Fibroblast of skin of right quadriceps (primary cell): Measurements from ENCODE around the gene DSC2.

Experiments
- DNase-seq: peaks from one replicate; pipeline ENCODE4 v3.0.0-alpha.2; 2013

The DSC2 gene

DNA sequence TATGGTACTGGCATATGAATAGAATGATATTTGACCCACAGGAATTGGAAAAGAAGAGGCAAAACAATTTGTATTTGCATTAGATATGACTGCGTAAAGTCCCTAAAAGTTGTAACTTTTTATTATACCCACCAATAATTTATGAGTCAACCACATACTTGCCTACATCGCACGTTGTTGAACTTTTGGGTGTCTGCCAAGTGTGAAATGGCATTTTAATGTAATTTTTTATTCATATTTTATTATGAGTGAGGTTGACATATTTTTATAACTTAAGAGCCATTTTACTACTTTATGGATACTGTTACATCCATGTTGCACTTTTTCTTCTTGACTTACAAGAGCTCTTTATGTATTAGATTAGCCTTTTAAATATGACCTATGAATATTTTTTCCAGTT, 4.6 kb downstream of the DSC2 start:
- DNase-seq: no peak

DNA sequence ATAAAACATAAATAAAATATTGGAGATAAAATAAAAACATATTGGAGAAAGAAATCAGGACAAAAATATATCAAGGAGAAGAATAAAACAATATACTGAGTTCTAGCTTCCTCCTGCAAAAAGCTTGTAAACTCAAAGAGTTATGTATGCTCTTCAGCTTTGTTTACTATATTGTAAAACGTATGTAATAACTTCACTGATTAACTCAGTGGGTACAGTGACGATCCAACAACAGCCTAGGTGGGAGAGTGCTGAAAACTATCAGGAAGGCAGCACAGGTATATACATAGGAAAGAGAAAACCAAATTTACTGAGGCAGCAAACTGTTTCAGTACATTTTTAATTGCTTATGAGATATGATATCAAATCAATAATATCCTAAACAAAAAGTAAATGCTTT, 8.3 kb downstream of the DSC2 start:
- DNase-seq: no peak

DNA sequence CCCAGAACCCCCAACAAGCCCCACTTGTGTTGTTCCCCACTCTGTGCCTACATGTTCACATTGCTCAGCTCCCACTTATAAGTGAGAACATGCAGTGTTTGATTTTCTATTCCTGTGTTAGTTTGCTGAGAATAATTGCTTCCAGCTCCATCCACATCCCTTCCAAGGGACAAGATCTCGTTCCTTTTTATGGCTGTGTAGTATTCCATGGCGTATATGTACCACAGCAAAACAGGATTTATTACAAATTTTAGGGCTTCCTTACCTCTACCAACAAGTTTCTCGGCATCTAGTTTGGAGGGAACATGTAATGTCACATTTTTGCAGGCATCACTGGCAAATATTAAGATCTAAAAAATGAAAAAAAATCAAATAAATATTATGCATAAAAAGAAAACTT, 8.9 kb downstream of the DSC2 start:
- no peak for DNase-seq

DNA sequence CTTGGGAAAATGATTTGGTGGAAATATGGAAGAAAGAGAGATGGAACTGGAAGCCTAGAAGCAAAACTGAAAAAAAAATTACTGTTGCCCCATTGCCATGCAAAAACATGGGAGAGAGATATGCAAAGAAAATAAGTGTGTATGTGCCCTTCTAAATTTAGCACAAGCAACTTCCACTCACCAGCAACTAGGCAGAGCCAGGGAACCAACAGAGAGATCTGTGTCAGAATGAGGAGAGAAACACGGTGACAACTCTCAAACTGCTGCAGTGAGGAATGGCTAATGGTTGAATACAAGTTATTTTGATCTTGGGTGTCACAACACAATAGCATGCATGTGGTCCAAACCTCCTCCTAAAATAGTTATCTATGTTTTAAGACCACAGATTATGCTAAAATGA, 10.9 kb downstream of the DSC2 start:
- DNase-seq: no peak

DNA sequence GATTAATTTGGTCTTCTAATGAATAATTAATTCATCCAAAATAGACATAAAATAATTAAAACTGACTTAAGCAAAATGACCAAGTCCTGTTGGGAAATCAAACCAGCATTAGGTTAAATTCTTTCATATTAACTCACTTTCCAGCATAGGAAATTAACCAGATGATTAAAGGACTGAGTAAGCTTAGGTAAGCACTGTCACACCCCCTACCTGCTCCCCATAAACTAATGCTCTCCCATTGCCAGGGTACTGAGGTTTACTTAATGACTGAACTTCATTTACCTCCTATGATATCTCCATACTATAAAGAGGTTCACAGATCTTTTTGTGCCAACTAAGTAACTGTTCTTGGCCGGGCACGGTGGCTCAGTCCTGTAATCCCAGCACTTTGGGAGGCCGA, 13.7 kb downstream of the DSC2 start:
- no peak for DNase-seq

DNA sequence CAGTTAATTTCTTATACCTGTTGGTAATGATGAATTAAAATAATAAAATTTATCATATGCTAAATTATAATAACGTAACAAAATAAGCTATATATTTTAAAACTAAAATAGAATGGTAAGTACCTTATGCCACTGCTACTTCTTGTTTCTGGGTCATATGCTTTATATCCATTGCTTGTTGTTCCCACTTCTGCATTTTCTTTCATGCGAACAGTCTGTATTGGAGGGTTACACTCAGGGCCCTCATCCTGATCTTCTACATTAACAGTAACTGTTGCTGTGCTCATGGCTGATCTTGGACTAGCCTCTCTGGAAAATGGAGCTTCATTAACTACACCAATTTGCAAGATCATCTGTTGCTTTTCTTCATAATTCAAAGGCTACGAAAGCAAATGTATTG, 22.2 kb downstream of the DSC2 start:
- no peak for DNase-seq

DNA sequence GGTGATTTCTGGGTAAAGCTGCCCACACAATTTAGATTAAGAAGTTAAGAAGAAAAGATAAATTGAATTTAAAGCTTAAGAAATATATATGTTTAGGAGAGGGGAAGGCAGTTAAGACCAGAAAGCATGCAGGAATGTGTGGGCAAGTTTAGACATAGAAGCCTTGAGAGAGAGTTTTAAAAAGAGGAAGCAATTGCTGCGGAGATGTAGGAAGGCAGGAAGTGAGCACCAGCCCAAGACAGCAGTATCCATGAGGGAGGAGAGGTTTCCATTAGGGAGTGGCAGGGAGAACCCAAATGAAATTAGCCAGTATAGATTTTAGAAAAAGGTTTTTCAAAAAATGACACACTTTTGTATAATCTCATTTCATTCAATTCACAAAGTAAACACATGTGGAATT, 24.3 kb downstream of the DSC2 start:
- no peak for DNase-seq

DNA sequence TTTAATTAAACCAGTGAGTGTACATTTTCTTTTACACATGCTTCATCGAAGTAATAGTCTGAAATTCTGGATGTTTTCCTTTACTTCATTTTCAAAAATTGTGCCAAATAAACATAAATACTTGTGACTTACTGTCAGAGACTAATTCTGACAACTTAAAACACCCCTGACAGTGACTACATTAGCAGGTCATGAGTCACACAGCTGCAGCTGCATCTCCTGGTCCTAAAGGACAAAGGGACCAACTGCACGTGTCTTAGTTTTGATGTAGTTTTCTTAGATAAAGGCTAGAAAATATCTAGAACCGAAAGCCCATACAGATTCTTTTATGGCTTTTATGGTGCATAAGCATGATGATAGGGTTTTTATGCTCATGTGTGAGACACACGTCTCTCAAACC, 30.0 kb downstream of the DSC2 start:
- DNase-seq: no peak

DNA sequence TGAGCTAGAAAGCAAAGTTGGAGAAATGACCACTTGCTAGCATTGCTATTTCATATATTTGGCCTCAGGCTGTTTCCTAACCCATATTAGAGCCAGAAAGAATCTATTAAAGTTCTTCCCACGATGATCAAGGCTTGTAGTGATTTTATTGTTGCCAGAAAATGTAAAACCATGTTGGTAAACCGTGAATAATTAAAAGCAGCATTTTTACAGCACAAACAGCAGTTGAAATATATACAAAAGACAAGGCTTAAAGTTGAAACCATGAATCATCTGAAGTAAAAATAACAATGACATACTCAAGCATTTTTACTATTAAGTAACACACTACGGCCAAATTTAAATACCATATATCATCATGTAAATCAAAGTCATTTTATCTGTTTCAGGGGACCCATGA, 32.0 kb downstream of the DSC2 start:
- no peak for DNase-seq

DNA sequence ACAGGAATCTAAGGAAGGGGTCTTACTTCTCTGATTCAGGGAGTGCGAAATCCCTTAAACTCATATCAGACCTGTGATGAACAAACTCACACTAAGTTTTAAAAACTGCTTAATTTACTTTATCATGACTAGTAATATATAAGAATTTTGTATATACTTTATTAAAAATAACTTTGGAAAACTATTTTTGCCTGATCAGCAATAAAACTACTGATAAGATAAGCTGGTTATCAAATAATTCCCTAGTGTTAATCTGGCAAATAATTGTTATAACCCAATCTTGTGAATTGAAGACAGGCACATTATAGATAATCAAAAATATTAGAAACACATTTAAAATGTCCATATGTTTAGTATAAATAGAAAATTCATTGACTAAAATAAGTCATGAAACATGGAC, 36.0 kb downstream of the DSC2 start:
- DNase-seq: no peak

DNA sequence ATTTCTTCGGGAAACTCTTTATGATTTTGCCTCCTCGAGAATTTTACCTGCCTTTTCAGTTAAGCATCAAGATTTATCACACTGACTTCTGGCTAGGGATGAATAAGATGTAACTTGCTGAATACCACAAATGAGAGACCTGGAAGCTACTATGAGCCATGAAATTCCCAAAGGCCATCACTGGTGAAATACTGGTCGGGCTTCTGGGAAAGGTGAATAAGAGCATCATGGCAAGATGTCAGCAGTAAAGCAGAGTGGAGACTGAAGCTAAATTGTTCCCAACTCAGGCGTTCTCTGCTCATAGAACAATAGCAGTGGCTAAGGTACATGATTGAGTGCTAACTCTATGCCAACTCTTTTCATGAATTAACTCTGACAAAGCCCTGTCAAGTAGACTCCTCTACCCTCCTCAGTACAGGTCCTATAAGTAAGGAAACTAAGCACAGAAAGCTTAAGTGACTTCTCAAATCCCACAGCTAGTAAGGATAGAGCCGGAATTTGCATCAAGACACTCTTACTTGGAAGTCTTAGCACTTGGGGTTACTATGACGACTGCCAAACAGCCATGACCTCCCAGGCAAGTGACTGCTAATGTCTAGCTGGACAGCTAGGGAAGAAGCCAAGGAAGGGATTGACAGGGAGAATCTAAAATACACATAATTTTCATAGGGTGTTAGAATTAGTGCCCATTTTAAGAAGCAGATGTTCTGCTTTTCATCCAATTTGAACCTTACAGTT, 37.0 kb downstream of the DSC2 start:
- DNase-seq: peak; percentile 1

DNA sequence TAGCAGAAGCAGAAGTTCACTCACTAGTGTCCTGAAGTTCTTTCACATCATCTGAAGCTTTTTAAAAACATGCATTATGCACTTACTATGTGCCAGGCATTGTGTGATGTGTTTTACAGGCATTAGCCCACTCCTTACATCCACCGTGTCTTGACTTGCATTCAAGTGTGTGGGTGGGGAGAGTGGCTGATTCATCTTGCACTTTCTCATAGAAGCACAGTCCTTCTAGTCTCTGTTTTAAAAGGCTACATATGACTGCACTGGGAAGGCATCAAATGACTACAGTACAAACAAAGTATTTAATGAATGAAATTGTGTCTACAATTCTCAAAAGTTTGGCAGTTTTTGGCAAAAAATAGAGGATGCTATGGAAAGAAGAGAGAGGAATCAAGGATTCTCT, 38.1 kb downstream of the DSC2 start:
- no peak for DNase-seq

DNA sequence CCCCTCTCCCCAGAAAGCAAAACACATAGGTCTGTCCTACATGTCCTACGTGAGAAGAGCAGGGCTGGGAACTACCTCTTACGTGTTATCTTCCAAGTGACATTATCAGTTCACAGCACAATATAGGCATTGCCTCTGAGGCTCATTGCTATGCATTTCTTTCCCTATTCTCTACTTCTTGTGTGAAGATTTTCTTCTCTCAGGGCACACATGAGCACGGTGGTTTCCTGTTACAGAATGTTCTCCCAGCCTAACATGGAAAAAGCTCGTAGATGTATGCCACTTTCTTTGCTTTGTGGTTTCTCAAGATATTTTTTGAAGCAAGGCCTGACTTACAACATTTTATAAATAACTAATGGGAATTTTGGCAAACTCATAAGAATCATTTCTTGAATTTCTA, 40.3 kb downstream of the DSC2 start:
- no peak for DNase-seq

DNA sequence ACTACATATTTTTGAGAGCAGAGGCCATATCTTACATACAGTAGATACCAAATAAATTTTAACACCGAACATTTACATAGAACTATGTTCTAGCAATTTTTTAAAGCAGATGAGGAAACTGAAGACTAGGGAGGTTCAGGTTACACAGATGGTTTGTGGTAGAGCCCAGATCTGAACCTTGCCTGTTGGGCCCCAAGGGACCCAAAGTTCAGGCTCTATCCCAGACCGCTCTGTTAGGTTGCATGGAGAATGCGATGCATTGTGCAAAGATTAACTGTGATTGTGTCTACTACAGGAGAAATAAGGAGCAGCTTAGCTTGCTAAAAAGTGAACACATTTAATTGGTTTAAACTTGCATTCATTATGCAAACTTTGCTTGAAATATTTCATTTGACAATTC, 43.3 kb downstream of the DSC2 start:
- DNase-seq: no peak

DNA sequence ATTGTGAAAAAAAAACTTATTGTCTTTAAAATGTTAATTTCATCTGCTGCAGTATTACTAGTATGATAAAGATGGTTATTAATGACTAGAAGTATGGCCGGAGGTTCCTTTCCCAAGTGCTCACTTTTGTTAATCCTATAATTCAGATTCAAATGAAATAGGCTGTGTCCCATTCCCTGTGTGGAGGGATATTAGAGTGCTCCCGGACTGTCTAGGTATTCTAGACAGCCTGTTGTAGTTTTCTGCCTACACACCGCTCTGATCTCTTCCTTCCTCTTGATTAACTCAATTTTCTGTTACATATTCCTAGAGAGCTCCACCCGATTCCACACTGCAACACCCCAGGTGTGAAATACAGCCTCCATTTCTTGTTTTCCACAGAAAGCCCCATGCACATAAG, 44.3 kb downstream of the DSC2 start:
- no peak for DNase-seq

DNA sequence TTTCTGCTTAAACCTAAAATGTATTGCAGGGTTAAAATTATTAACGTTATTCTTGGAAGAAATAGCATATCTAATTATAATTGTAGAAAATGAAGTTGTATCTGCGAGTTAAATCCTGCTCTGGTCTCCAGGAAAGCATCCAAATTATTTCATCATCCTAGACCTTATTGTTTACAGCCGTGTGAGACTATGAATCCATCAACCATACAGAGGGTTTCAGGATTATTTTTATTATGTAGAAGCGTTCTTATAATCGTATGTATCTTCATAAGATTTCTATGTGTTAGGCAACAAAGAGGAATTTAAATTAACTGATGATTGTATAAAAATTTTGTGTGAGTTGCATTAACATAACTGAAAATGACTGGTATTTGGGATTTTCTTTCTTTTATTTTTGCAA, 45.2 kb downstream of the DSC2 start:
- DNase-seq: no peak

DNA sequence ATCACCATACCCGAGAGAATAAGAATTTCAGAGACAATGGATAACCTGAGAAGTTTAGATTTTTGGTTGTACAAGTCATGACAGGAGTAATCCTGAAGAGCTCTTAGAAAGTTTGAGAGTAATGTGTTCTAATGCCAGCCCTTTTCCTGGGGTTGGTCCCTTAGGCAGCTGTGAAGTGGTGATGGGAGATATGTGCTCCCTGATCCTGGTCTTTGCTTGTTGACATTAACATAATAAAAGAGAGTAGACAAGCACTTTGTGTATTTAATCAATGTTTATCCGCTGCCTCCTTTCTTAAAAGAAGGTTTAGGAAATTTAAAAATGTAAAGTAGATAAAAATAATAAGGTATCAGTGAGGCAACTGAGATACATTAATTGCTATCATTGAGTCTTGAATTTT, 45.9 kb downstream of the DSC2 start:
- DNase-seq: no peak

DNA sequence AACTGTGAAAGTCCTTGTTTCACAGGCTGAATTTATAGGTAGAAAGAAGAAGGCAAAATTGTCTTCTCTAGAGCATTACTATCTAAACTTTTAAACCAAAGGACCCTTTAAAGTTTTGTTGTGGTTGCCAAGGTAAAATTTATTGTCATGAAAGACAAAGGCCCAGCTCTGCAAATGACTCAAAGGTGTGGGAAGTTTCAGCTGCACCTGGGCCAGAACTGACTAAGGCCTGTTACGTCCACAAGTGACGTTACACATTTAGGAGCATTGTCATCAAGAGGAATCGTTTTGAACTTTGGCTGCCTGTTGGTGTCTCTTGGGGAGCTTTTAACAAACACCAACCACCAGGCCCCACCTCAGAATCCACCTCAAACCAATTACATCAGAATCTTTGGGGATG, 51.6 kb downstream of the DSC2 start:
- no peak for DNase-seq

DNA sequence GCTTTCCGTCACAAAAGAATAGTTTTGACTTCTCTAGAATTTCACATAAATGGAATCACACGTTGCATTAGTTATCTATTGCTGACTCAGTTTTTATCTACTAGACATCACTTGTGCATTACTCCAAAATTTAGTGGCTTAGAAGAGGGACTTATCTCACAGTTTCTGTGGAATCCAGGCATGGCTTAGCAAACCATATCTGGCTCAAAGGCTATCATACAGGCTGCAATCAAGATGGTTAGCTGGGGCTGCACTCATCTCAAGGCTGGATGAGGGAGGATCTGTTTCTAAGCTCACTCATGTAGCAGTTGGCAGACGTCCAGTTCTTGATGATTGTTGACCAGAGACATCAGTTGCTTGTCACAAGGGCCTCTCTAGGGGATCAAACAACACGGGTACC, 53.0 kb downstream of the DSC2 start:
- no peak for DNase-seq

DNA sequence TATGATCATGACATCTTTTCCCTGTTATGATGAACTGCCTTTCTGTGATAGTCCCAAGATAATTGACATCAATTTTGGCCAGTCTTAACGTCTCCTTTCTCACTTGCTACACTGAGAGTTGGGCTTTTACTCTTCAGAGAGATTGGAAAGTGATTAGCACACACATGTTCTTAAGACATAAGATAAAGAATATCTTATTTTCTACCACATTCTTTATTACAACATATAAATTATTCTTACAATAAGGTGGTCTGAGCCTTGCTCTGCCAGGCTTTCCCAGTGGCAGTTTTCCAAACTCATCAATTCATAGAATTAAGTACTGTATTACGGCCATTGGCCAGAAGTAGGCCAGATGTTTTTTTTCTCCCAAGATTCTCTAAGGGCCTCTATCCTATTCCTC, 54.0 kb downstream of the DSC2 start:
- DNase-seq: no peak

DNA sequence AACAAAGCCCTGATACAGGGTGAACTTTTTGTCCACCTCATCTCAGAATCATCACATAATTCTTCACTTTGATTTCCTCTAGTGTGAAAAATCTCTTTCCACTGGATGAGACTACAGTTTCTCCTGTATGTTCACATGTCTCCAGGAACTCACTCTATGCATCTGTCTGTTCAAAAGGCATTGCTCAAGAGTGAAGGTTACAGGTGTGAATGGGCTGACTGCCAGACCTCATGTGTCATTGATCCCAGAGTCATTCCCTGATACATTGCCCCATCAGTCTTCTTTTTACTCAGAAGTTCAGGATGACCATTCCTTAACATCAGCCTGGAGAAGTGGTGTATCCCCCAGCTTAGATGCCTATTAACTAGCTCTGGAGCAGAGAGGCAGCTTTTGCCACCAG, 55.3 kb downstream of the DSC2 start:
- DNase-seq: no peak

DNA sequence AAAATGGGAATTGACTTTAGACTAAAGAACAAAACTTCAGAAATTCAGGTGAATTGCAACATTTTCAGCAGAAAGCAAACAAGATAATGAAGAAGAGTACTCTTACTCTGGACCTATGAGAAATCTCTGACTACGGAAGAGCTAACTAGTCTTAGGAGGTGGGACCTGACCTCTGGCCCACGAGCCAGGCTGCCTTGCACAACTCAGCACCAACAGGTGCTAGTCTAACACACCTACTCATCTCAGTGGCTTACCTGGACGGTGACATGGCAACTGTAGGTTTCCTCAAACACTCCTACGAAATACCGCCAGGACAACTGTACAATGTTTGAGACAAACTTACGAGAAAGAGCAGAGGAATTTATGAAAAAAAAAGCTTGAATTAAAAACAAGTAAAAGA, 56.6 kb downstream of the DSC2 start:
- no peak for DNase-seq

DNA sequence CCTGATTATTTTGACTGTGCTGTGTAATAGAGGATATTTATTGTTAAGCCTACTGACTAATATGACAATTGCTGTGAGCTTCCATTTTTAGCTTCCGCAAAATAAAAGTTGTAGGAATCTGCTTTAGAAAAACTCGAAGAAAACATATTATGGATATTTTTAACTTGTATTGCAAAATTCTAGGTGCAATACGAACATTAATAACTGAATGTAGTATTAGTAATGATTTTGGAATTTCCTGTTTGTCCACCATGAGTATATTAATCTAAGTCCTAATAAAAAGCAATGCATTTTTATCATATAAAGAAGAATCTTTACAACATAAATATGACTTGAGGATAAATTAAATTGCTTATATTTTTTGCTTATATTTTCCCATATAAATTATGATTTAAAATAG, 57.3 kb downstream of the DSC2 start:
- no peak for DNase-seq

DNA sequence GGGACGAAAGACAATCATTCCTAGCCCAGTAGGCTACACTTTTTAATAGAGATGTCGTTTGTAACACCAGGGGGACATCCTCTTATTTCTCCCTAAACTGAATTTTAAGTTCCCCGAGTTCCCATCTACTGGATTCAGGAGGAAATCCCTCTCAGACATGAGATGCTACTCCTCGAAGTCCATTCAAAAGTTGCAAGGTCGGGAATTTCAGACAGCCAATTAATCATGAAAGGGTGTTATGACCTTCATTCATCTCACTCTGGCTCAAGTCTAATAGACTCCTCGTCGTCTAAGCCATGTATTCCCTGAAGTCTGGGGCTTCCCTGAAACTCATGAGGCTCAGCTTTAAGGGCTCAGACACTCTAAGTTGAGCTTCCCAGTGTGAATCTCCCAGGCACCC, 58.5 kb downstream of the DSC2 start:
- DNase-seq: no peak

DNA sequence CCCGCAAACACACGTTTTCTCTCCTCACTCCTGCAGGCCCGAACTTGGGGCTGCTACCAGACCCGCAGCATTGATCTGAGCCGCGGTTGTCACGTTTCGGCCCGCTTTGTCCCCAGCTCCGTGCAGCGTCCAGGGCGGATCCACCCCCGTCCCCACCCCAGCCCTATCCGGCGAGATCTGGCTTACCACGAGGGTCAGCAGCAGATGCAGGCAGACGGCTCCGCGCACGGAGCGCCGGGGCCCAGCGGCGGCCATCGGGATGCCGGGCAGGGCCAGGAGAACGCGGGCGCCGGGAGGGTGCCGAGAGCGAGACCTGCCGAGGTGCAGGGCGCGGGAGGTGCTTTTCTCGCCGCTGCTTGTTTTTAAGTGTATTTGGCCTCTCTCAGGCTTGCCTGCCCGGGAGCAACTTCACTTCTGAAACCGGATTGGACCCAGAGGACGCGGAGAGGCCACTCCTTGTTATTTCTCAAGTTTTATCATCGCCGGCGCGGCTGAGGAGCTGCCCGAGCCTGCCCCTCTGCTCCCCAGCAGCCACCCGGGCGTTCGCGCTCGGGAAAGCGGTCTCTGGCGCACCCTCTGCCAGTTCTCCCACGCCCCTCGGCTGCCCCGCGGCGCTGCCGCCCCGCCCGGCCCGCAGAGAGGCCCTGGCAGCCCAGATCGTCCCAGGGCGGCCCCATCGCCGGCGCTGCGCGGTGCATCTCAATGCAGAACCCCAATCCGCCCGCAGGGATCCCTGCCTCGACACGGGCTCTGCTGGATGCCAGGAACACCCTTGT, 59.6 kb downstream of the DSC2 start, which contains the start of gene DSC3:
DSC3 (minus strand) TSS at position 337 of the 776 bp plus-strand sequence; CDS start at position 255, 82 bp downstream.
- DNase-seq: no peak
